ENCODE data around the gene ARF3.

DNA sequence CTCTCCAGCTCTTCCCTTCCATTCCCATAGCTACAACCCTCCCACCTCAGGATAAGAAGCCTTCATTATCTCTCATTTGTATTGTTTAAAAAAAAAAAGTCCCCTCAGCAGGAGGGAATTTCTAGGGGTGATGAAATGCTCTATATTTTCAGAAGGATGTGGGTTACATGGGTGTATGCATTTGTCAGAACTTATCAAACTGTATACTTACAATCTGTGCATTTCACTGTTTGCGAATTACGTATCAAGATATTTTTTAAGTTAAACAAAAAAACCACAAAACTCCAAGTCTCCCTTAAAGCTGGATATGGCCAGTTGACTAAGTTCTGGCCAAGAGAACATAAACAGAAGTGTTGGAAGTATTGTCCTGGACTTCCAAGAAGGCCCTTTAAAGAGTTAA is 30.0 kb downstream of the ARF3 start:
- TF ChIP-seq, protein P1, sequence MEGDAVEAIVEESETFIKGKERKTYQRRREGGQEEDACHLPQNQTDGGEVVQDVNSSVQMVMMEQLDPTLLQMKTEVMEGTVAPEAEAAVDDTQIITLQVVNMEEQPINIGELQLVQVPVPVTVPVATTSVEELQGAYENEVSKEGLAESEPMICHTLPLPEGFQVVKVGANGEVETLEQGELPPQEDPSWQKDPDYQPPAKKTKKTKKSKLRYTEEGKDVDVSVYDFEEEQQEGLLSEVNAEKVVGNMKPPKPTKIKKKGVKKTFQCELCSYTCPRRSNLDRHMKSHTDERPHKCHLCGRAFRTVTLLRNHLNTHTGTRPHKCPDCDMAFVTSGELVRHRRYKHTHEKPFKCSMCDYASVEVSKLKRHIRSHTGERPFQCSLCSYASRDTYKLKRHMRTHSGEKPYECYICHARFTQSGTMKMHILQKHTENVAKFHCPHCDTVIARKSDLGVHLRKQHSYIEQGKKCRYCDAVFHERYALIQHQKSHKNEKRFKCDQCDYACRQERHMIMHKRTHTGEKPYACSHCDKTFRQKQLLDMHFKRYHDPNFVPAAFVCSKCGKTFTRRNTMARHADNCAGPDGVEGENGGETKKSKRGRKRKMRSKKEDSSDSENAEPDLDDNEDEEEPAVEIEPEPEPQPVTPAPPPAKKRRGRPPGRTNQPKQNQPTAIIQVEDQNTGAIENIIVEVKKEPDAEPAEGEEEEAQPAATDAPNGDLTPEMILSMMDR (IDR thresholded peaks at IDR 0.05), result no peak
- no peak for TF ChIP-seq ZNF263 (CRISPR knock-in tag; IDR thresholded peaks at IDR 0.05; ENCODE audit: low read depth)
- no peak for TF ChIP-seq RORB (CRISPR knock-in tag; IDR thresholded peaks at IDR 0.05)
- TF ChIP-seq, protein P2, sequence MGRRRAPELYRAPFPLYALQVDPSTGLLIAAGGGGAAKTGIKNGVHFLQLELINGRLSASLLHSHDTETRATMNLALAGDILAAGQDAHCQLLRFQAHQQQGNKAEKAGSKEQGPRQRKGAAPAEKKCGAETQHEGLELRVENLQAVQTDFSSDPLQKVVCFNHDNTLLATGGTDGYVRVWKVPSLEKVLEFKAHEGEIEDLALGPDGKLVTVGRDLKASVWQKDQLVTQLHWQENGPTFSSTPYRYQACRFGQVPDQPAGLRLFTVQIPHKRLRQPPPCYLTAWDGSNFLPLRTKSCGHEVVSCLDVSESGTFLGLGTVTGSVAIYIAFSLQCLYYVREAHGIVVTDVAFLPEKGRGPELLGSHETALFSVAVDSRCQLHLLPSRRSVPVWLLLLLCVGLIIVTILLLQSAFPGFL (CRISPR knock-in tag; IDR thresholded peaks at IDR 0.05; ENCODE audit: borderline replicate concordance), result no peak
- no peak for TF ChIP-seq ZNF423 (CRISPR knock-in tag; IDR thresholded peaks at IDR 0.05)
- TF ChIP-seq, protein P3, sequence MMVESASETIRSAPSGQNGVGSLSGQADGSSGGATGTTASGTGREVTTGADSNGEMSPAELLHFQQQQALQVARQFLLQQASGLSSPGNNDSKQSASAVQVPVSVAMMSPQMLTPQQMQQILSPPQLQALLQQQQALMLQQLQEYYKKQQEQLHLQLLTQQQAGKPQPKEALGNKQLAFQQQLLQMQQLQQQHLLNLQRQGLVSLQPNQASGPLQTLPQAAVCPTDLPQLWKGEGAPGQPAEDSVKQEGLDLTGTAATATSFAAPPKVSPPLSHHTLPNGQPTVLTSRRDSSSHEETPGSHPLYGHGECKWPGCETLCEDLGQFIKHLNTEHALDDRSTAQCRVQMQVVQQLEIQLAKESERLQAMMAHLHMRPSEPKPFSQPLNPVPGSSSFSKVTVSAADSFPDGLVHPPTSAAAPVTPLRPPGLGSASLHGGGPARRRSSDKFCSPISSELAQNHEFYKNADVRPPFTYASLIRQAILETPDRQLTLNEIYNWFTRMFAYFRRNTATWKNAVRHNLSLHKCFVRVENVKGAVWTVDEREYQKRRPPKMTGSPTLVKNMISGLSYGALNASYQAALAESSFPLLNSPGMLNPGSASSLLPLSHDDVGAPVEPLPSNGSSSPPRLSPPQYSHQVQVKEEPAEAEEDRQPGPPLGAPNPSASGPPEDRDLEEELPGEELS (CRISPR knock-in tag; IDR thresholded peaks at IDR 0.05), result no peak
- TF ChIP-seq, protein P4, sequence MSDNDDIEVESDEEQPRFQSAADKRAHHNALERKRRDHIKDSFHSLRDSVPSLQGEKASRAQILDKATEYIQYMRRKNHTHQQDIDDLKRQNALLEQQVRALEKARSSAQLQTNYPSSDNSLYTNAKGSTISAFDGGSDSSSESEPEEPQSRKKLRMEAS (CRISPR knock-in tag; IDR thresholded peaks at IDR 0.05), result no peak
- TF ChIP-seq TCF7 (CRISPR knock-in tag; IDR thresholded peaks at IDR 0.05; ENCODE audit: low read depth), result no peak
- no peak for TF ChIP-seq GABPB1 (CRISPR knock-in tag; IDR thresholded peaks at IDR 0.05)
- TF ChIP-seq, protein P5, sequence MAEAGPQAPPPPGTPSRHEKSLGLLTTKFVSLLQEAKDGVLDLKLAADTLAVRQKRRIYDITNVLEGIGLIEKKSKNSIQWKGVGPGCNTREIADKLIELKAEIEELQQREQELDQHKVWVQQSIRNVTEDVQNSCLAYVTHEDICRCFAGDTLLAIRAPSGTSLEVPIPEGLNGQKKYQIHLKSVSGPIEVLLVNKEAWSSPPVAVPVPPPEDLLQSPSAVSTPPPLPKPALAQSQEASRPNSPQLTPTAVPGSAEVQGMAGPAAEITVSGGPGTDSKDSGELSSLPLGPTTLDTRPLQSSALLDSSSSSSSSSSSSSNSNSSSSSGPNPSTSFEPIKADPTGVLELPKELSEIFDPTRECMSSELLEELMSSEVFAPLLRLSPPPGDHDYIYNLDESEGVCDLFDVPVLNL (CRISPR knock-in tag; IDR thresholded peaks at IDR 0.05; ENCODE audit: borderline replicate concordance, low read depth), result no peak
- TF ChIP-seq ETV6 (CRISPR knock-in tag; IDR thresholded peaks at IDR 0.05), result no peak

All from WTC11 (cell line).